DMS 273 (cell line): ENCODE data around the gene CALML5.

ENCODE experiments used
- DNase-seq: peaks from one replicate; lab custom pipeline; 2025; ENCODE audit not compliant: unreplicated experiment; lab: John Stamatoyannopoulos, UW

Gene CALML5

GRCh38 chr10:5502061-5502521, 2.7 kb upstream of the CALML5 start:
- no peak for DNase-seq

DNA sequence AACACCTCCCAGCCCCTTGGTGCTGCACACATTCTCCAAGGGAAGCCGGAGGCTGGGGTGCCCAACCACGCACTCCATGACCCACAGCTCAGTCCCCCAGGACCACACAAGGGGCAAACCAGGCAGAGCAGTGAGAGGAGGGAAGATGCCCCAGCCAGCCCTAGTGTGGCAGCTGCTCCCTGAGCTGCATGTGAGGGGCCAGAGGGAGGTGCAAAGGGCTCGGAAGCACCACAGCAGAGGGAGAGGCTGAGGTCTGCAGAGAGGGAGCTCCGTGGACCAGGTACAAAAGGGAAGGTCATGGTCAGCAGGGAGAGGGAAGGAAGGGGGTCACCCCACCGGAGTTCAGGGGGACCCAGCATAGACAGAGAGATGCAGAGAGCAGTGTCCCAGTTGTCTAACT, 1.5 kb upstream of the CALML5 start:
- DNase-seq: no peak

DNA sequence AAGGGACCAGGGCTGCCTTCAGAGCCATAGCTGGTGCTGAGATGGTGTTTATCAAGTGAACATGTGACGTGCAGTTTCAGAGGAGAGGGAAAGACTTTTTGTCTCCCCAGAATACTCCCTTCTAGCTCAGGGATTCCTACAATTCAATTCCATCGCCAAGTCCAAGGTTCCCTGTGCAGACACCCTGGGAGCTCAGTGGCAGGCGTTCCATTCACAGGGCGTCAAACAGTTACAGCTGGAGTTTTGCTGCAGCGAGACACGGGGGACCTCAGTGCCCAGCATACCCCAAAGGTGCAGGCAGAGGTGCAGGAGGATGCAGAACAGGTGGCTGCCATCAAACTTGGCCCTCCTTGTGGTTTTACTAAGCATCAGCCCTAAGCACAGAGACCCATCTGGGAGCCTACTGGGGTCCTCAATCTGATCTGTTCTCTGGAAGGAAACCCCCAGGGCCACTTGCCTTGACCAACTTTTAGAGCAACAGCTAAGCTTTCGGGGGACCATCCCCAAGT, 846 bp upstream of the CALML5 start:
- DNase-seq: no peak

GRCh38 chr10:5498791-5499492, 428 bp downstream of the CALML5 start:
- DNase-seq: no peak

DNA sequence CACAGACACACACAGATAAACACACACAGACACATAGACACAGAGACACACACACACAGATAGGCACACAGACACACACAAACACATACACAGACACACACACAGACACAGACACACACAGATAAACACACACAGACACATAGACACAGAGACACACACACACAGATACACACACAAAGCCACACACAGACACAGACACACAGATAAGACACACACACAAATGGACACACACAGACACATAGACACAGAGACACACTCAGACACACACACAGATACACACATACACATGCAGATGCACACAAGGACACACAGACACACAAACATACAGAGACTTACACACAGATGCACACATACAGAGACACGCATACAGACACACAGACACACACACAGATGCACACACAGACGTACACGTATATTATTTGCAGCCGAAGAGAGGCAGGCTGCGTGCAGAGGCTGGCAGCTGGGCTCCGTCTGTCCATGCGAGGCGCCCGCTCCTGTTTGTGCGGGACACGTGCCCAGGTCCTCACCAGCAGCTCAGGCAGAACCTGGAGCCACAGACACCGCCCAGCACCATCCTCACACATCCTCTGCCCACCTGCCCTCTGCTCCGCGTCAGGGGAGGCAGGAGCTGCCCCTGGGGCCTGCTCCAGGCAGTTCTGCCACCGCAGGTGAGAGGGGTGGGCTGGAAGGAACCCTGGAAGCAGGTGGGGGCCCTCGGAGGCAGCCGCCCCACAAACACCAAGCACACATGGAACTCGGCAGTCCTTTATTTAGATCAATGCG, 1.2 kb downstream of the CALML5 start:
- DNase-seq: no peak

GRCh38 chr10:5497289-5497688, 2.1 kb downstream of the CALML5 start:
- DNase-seq: no peak

GRCh38 chr10:5496261-5497250, 2.8 kb downstream of the CALML5 start:
- no peak for DNase-seq

DNA sequence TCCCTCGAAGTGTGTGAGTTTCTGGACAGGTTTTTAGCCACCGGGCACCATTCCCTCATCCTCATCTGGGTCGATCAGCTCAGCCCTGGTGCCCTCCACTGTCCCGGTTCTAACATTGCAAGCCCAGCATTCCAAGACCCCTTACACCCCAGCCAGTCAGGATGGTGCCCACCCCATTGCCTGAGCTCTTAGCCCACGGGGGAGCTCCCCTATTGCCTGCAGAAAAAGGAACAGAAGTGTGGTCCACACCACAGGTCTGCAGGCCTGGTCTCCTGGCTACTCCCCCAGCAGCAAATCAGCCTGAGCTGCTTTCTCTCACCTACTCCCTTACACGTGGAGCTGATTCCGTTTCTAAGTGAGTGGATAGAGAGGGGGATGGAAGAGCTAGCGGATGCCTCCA, 4.8 kb downstream of the CALML5 start:
- DNase-seq: no peak

- DNase-seq: no peak
These were observed 5.7 kb downstream of the CALML5 start for GRCh38 chr10:5493691-5494090.

DNA sequence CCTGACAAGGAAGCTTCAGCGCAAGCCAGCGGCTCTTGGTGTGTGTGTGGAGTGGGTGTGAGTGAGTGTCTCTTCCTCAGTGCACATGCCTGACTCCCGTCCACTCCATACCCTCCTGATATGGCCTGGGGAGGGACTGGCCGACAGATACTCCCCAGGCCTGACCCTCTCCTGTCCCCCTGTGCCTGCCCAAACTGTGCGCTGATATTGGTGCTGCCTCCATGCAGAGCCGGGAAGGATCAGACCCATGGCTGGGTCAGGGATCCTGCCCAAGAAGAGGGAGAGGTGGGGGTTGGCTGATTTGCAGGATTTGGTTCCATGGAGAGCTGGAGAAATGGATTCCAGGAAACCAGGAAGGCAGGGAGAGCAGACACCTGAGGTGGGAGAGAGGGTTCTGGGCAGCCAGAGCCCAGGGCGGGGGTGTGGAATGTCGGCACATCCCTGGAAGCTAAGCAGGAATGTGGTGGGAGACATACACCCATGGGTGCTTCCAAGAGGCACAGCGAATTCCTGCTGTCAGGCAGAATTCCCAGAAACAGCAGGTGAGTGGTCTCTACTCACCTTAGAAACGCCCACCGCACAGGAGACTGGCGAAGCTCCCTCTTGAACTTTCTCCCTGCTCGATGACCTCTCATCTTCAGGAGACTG, 6.3 kb downstream of the CALML5 start:
- no peak for DNase-seq

DNA sequence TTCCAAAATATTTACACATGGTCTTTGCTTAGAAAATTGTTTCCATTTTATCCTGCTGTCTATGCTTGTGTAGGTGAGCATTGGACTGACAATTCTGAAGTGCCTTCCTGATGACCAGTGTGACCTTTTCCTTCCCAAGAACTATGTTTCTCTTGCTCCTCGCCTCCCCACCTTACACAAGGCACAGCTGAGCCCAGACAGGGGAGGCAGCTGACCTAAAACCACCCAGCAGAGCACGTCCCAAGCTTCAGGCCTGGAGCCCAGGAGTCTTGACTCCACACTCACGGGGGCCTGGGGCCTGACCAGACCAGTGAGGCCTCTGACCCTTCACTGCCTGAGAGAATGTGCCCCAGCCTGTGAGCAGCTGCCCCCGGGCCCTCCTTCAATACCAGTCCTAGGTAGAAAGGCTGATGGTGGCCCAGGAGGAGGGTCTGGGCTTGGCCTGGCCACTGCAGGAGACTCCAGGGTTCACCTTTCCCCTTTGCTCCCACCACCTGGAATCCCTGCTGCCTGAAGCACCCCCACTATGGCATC, 7.0 kb downstream of the CALML5 start:
- no peak for DNase-seq

DNA sequence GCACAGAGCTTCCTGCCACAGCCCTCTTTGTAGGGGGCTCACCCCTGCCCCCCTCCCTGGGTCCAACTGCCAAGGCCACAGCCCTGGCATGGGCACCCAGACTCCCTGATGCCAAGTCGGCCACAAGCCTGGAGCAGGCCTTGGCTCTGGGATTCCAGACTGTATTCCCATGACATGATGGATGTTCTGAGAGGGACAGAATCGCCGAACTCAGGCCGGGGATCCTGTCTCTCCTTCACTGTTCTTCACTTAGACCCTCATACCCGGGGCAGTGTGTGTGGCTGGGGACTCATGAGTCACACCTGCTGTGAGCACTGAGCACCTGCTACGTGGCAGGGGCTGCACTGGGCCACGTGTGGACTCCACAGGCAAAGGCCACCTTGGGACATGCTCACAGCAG, 7.9 kb downstream of the CALML5 start:
- DNase-seq: no peak

DNA sequence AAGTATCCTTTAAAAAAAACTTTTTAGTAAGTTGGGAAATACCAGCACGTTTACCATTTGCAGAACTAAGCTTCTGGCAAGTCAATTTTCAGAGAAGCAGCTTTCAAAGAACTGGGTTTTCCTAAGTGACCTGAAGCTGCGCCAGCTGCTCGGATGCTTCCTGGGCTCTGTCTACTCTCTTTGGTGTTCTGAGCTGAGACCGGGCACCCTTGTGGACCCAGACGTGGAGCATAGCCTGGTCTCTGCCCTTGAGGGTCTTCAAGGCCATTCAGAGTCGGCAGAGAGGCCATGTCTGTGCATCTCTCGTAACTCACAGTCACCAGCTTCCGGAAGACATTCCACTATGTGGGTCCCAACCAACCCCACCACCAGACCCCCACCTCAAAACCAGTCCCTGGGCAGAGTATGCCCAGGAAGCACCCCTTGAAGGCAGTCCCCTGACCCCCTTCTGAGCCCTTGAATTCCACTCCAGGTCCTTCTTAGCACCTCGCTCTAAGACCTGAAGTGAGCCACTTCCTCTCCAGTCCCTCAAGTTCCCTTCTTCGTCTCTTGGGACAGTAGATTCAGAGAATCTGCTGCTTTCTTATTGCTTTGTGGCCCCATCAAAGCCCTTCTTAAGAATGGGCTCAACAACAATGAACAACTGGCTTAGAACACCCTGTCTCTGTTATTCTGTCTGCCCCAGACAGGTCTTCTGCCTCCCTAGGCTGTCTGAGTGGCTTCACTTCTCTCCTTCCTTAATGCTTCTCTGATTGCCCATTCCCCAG, 8.5 kb downstream of the CALML5 start:
- DNase-seq: no peak

DNA sequence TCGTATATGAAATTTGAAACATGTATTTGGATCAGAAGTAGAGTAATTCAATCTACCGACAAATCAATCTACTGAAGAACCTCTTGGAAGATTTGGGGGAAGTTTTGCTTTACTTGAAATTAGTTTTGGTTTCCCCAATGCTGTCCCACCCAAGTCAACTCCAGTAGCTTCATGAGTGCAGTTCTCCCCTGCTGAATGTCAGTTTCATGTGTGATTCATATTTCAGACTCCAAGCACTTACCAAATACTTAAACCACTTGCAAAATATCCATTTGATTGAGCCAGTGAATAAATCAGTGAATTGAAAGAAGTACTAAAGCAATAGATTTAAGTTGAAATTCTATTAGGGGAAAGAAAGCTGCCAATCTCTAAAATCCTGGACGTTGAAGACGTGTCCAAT, 9.3 kb downstream of the CALML5 start:
- DNase-seq: no peak

- no peak for DNase-seq
These were observed 10.9 kb downstream of the CALML5 start for GRCh38 chr10:5488272-5489161.

DNA sequence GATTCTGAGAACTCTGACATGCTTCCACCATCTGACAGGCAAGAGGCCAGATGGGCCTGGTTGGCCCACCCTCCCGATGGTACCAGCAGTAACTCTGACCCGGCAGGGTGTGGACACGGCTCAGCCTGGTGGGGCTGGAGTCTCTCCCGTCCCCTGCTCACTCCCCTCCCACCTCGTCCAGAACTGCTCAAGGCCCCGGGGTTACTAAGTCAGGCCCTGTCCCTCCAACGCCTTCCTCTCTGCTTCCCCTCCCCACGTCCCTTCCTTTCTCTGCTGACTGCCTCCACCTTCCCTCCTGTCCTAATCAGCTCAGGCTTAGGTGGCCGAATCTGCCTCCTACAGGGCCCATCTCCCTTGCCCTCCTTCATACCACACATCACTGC, 12.5 kb downstream of the CALML5 start:
- no peak for DNase-seq

DNA sequence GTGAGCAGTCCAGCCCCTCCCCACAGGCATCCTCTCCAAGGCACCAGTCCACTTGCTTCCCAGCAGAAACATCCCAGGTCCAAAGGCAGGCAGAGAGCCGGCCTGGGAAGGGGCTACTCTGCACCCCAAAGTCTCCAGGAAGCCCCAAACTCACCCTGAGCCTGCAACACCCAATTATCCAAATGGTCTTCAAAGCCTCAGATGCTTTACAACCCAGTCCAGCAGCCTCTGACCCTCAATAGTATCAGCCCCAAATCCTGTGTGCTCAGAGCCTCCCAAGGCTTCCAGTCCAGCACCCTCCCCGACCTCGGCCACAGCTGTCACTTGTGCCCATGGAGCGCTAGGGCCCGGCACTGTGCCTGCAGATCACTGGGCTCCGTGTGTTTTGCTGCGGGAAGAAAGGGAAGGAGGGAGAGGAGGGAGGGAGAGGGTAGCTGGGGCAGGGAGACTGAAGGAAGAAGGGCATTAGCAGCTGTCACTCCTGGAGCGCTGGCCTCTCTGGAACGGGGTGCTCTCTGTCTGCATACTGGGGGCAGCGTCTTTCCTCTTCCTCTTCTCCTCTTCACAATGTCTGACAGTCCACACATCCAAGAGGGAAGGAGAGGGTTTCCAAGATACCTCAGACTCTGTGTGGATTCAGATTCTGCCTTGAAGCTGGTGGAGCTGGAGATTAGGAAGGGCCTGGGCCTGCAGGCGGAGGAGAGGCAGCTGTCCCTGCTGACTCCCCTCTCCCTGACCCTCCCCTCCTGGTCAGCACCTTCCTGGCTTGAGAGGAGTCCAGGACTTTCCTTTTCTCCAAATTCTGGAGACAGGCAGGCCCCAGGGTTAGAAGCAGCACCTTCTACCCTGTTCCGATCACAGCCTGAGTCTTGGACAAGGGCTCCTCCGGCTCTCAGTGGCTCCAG, 13.2 kb downstream of the CALML5 start:
- DNase-seq: no peak

DNA sequence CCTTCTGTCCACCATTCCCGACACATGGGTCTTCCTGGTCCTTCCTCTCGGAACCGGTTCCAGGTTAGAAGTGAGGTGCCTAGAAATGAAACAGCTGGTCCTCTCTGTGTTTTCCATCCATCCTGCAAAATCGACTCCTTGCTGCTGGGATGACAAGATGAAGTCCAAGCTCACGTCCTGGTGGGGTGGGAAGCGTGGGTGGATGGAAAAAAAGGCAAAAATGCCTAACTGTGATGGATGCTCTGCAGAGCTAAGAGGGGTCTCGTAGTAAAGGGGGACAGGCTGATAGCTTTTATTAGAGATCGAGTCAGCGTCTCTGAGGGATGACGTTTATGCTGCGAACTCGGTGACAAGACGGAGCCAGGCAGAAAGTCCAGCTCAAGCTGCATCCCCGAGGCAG, 14.1 kb downstream of the CALML5 start:
- no peak for DNase-seq
